ENCODE data around the gene NINL.
"Not testable (repeated sequence)": the region's sequence is repeated elsewhere in the genome, so short reads cannot be mapped to it uniquely, and the experiment has no call there.

Gene NINL

DNA sequence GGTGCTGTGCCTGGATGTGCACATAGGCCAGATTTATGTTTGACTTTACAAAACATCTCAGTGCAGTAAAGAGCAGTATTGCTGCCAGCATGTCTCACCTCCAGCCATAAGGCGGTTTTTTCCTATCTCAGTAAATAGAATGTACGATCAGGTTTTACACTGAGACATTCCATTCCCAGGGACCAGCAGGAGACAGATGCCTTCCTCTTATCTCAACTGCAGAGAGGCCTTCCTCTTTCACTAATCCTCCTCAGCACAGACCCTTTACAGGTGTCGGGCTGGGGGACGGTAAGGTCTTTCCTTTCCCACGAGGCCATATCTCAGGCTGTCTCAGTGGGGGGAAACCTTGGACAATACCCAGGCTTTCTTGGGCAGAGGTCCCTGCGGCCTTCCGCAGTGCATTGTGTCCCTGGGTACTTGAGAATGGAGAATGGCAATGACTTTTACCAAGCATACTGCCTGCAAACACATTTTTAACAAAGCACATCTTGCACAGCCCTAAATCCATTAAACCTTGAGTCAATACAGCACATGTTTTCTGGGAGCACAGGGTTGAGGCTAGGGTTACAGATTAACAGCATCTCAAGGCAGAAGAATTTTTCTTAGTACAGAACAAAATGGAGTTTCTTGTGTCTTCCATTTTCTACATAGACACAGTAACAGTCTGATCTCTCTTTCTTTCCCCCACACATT lies 34.5 kb downstream of the NINL start:
- DNase-seq: not testable (repeated sequence)

- no peak for DNase-seq
Observed at GRCh38 chr20:25549843-25550477, 35.4 kb downstream of the NINL start.

- no peak for DNase-seq
Observed at GRCh38 chr20:25549172-25549773, 36.1 kb downstream of the NINL start.

GRCh38 chr20:25548613-25549086 lies 36.7 kb downstream of the NINL start:
- DNase-seq: no peak

DNA sequence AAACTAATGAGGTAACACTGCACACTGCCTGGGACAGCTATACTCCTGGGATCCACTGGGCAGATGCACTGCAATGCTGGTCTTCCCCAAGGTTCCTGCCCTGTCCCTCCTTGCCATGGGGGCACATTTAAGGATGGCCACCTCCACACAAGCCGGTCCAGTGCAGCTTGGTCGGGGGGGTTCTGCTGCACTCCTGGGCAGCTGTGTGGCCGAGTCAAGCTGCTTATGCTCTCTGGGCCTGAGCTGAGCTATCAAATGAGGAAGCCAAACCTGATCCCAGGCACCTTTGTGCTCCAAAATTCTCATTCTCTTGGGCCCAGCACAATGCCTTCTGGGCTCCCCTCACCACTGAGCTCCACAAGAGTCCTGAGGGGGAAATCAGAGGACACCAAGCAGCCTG lies 37.3 kb downstream of the NINL start:
- DNase-seq: no peak

DNA sequence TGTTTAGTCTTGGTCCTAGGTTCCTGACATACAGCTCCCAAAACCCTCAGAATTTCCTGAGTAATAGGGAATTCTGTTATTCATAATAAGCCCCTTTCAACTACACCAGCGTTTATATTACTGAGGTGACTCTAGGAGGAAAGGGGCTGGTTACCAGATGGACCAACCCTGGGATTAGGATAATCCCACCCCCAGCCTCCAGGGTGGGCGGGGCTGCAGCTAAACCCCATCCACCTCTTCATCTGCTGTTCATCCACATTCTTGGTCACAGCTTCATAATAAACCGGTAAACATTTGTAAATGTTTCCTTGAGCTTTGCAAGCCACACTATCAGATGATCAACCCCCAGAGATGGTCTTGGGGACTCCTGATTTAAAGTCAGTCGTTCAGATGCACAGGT lies 38.3 kb downstream of the NINL start:
- no peak for DNase-seq

DNA sequence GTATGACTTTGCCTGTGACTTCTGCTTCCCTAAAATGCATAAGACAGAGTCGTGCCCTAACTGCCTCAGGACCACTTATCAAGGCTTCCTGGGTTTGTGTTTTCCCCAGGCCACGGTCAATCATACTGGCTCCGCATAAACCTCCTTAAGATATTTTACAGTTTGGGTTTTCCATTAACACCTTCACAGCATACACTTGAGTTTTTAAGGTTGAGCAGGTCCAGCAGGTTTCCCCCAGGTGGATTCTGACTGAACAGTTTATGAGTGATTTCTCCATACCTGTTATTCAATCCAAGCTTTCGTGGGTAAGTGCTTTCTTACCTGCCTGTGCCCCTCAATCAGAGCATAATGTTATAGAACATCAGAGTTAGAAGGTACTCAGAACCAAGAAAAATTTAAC lies 39.3 kb downstream of the NINL start:
- DNase-seq: no peak

GRCh38 chr20:25545171-25545570 lies 40.2 kb downstream of the NINL start:
- DNase-seq: no peak

- DNase-seq: no peak
Observed at GRCh38 chr20:25544734-25545133, 40.6 kb downstream of the NINL start.

- no peak for DNase-seq
Observed at GRCh38 chr20:25544311-25544710, 41.0 kb downstream of the NINL start.

DNA sequence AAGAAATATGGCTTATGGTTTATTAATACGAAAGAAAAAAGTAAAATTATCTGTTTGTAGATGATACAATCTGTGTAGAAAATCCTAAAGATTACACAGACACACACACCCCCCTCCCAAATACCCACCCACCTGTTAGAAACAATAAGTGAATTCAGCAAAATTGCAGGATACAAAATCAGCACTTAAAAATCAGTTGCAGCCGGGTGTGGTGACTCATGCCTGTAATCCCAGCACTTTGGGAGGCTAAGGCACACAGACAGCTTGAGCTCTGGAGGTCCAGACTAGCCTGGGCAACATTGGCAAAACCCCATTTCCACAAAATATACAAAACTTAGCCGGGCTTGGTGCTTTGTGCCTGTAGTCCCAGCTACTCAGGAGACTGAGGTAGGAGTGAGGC lies 42.3 kb downstream of the NINL start:
- DNase-seq: no peak

DNA sequence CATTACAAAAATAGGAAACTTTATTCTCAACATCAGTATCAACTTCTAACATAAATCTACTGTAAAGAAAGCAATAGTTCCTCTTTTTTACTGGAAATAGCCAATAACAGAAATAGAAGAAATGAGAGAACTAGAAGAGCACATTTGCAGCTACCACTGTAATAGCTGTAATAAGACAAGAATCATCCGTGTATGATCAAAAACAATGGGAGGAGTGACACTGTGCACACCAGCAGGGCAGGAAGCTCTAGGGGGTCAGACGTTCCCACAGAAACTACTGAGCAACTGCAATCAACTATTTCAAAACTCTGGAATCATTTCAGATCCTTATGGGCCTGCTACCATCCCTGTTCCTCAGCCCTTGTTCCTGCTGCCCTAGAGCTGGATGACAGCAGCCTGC lies 43.7 kb downstream of the NINL start:
- DNase-seq: no peak

- no peak for DNase-seq
Observed at GRCh38 chr20:25539742-25540672, 45.3 kb downstream of the NINL start.

DNA sequence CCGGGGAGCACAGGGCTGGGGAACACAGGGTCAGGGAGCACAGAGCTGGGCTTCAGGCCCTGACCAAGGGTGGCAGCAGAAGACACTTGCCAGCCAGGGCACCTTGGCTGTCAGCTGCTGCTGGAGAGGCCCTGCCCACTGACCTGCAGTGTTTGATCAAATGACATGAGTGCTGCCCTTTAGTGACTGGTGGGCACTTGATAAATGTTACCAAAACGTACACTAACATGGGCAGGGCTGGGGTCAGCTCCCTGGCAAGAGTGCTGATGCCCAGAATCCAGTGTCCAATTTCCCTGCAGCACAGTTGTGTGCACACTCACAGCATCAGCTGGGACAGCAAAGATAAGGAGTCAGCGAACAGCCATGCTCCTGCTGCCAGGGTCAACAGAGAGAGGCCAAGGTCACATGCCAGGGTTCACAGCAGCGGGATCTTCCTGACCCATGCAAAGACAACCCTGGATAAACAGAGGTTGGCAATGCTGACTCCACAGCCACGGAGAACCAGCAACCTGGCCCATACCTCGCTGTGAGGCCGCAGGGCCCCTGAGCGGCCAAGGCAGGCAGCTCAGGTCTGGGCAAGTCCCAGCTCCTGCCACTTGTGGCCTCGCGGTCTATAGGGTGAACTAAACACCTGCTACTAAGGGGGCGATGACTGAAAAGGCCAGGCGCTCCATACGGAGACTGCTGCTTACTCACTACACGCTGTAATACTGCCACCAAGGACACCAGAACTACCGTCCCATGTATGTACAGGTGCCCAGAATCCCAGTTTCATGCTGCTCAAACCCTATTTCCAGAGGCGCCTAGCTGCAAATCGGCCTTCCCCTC lies 46.3 kb downstream of the NINL start:
- DNase-seq: no peak

DNA sequence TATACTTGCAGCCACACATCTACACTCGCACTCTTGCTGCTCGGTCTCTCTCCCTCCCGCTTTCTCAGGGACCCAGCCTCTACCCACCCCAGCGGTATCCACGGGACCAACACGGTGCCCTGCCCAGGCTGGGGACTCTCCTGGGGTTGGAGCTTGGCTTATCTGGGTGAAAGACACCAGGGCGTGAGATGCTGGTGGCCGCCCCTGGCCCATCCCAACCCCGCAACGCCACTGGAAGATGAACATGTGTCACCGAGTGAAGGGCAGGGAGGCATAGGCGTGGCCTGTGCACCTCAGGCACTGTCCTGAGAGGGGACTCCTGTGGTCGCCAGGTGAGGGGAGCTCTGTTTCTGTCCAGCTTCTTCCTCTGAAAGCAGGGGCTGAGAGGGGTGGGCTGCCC lies 47.4 kb downstream of the NINL start:
- DNase-seq: no peak

DNA sequence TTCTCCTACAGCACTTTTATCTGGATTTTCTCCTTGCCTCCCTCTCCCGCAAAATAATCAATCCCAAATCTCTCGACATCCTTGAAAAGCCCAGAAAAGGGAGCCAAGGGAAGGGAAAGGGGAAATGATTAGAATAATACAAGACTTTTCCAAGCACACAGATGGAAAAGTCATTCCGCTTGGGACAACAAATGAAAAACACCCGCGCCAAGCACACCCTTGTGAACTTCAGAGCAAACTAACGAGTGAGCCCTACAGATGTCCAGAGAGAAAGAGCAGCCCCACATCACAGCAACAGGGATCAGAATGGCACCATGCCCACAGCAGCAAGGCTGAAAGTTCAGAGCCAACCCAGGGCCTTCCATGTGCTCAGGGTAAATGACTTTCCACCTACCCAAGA lies 49.6 kb downstream of the NINL start:
- no peak for DNase-seq

GRCh38 chr20:25534845-25535244 lies 50.5 kb downstream of the NINL start:
- no peak for DNase-seq

- no peak for DNase-seq
Observed at GRCh38 chr20:25533920-25534700, 51.2 kb downstream of the NINL start.

DNA sequence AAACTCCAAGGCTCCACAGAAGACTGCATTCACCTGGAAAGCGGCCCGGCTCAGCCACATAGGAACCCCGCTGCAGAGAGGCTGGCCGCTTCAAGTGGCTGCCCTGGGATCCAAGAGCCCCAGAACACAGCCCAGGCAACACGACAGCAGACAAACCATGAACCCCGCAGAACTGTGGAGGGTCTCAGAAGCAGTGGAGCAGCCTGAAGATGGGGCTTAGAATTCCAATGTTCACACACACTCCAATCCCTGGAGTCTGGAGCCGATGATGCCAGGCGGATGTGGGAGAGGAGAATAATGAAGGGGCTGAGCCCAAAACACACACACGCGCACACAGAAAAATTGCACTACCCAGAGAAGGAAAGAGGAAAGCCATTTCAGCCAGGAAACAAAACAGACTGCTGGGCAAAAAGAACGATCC lies 52.4 kb downstream of the NINL start:
- DNase-seq: no peak

GRCh38 chr20:25532015-25532751 lies 53.1 kb downstream of the NINL start:
- no peak for DNase-seq
